Kidney (tissue), 14 donors: Measurements from ENCODE around the gene CACNG3. TPM values are rescaled to one million over a fixed set of nuclear protein-coding genes. Genes with fewer than 3 reads are reported as not detected.

Experiments used
- DNase-seq, 5 donors: peaks; one replicate each; pipeline ENCODE4 v3.0.0-alpha.2; 2013 to 2020
- FAIRE-seq: peaks from 2 replicates; lab custom pipeline; 2012; peaks lifted over from hg19 to GRCh38; lab: Jason Lieb, UNC
- H3K27ac ChIP-seq, 2 donors: one replicate each; pipeline ENCODE4 v1.7.0; 2013; ENCODE audit warnings: low read depth in 2 of 2, low read length in 2 of 2, inconsistent platforms in 1 of 2
- H3K27me3 ChIP-seq: one replicate; pipeline ENCODE4 v1.7.1; 2013; ENCODE audit warnings: low read length, inconsistent platforms; ENCODE audit not compliant: control insufficient read depth, insufficient read depth
- H3K36me3 ChIP-seq, 3 donors: one replicate each; pipeline versions ENCODE4 v1.7.0 to v1.7.1; 2013; ENCODE audit warnings: low read length in 3 of 3, control low read depth in 1 of 3, inconsistent platforms in 1 of 3; ENCODE audit not compliant: insufficient read depth in 3 of 3, control insufficient read depth in 2 of 3
- H3K4me1 ChIP-seq, 3 donors: one replicate each; pipeline versions ENCODE4 v1.7.0 to v1.7.1; 2013; ENCODE audit warnings: low read length in 3 of 3, inconsistent platforms in 1 of 3, low read depth in 1 of 3; ENCODE audit not compliant: control insufficient read depth in 2 of 3, insufficient read depth in 2 of 3
- H3K4me3 ChIP-seq, 3 donors: one replicate each; pipeline versions ENCODE4 v1.7.0 to v1.8.1; 2013; ENCODE audit warnings: low read length in 3 of 3, control low read depth in 1 of 3, inconsistent platforms in 1 of 3
- H3K9ac ChIP-seq, 3 donors: one replicate each; pipeline versions ENCODE4 v1.7.0 to v1.7.1; 2013; ENCODE audit warnings: low read length in 3 of 3, control low read depth in 1 of 3, inconsistent platforms in 1 of 3
- H3K9me3 ChIP-seq, 3 donors: one replicate each; pipeline versions ENCODE4 v1.7.0 to v1.7.1; 2013; ENCODE audit warnings: low read length in 3 of 3, control low read depth in 1 of 3, inconsistent platforms in 1 of 3; ENCODE audit not compliant: control insufficient read depth in 2 of 3, insufficient read depth in 1 of 3
- CTCF ChIP-seq: IDR thresholded peaks from 3 replicates; pipeline ENCODE4 v1.5.1; 2012; ENCODE audit warnings: mild to moderate bottlenecking, moderate library complexity, borderline replicate concordance; ENCODE audit not compliant: insufficient read depth; ENCODE audit errors: extremely low read depth
- intact Hi-C: fragments of 100-400 bp; cut with DNase I; formaldehyde crosslinking; loops from one replicate; pipeline ENCODE4 v1.11.1; 2022
- polyA plus RNA-seq: library from polyadenylated mRNA; stranded (reverse); fragments of 350-450 nt; fragmentation: Illumina TruSeq; extraction: RNeasy Lipid Tissue Mini Kit (QIAGEN cat#74804); gene quantifications from one replicate; pipeline ENCODE4 v1.2.3, GENCODE V29; 2014; ENCODE audit warnings: low read depth, low replicate concordance; ENCODE audit not compliant: insufficient read depth
- total RNA-seq: library from RNA; stranded (reverse); fragmentation: NEBNext Ultra II Directional; extraction: Animal tissue kit (Norgen Biotek cat#: 25700); gene quantifications from one replicate; pipeline ENCODE4 v1.2.1, GENCODE V29; 2021
- donor health status: control.
- donor health status: control.
- donor health status: control.
- donor health status: control.
- donor health status: control.
- donor health status: DM: yes; HTN: yes; CAD: no.
- donor health status: Normal renal cell carcinoma (clear cell type).

Gene CACNG3
- total and polyA plus RNA-seq, 2 donors from 2014 or later = not detected

DNA sequence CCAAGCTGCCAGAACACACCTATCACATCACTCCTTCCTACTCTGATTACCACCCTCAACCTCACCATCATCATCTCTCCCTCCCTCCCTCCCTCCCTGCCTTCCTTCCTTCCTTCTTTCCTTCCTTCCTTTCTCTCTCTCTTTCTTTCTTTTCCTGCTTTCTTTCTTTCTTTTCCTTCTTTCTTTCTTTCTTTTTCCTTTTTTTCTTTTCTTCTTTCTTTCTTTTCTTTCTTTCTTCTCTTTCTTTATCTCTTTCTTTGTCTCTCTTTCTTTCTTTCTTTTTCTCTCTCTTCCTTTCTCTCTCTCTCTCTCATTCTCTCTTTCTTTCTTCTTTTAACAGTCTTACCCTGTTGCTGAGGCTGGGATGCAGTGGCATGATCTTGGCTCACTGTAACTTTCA lies 59.2 kb downstream of the CACNG3 start:
- no peak for FAIRE-seq
- no peaks in the 10 kb centered on the region for H3K27me3 ChIP-seq
- TF ChIP-seq CTCF = no peak

GRCh38 chr16:24318680-24319079 lies 62.5 kb downstream of the CACNG3 start:
- TF ChIP-seq CTCF = no peak
- Histone ChIP-seq H3K27ac (no peak overlapping the region), H3K4me1 (no peaks in the 10 kb centered on the region), H3K9ac (no peak overlapping the region), H3K27me3 (no peaks in the 10 kb centered on the region), H3K9me3 (no peaks in the 10 kb centered on the region), H3K4me3 (no peak overlapping the region), H3K36me3 (no peaks in the 10 kb centered on the region)
- DNase-seq = no peak
- no peak for FAIRE-seq
- intact Hi-C loops = no loop called here

More for the DNA sequence above, 59.2 kb downstream of the CACNG3 start:
- no peak overlapping the region for H3K27ac ChIP-seq
- no peak overlapping the region for H3K4me3 ChIP-seq
- intact Hi-C loops = no loop called here
- no peaks in the 10 kb centered on the region for H3K36me3 ChIP-seq
- H3K4me1 ChIP-seq = no peaks in the 10 kb centered on the region
- no peak overlapping the region for H3K9ac ChIP-seq
- no peak for DNase-seq
- H3K9me3 ChIP-seq = no peaks in the 10 kb centered on the region

DNA sequence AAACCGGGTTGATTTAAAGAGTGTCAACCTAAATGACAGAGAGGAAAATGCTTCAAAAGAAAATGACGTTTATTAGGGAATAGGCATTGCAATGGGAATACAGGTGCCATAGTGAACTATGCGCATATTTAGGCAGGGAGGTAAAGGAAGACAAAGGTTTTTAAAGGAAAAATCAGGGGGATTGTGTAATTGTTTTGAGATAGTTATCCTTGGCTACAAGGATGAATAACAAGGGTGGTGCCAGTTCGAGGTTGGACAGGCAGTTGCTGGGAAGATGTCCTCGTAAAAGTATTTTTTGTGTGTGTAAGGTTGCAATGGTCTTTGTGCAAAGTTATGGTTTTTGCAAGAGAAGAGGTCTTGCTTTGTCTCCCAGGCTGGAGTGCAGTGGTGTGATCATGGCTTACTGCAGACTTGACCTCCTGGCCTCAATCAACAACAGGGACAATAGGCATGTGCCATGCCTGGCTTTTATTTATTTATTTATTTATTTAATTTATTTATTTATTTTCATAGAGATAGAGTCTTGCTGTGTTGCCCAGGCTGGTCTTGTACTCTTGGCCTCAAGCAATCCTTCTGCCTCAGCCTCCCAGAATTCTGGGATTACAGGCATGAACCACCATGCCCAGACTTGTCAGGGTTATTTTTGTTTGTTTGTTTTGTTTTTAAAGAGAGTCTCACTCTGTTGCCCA lies 63.1 kb downstream of the CACNG3 start:
- FAIRE-seq = no peak

More for the DNA sequence above, 63.1 kb downstream of the CACNG3 start:
- DNase-seq = no peak
- Histone ChIP-seq H3K9me3 (no peaks in the 10 kb centered on the region), H3K9ac (no peak overlapping the region), H3K36me3 (no peaks in the 10 kb centered on the region), H3K4me1 (no peaks in the 10 kb centered on the region), H3K27ac (no peak overlapping the region), H3K4me3 (no peak overlapping the region), H3K27me3 (no peaks in the 10 kb centered on the region)
- intact Hi-C loops = no loop called here
- no peak for TF ChIP-seq CTCF
